Fibroblast of peridontal ligament (primary cell): ENCODE data around the gene RAB40C.
A peak's percentile ranks its signal among the peaks of the same experiment; 100 is the strongest.

Experiments used
- DNase-seq: peaks from one replicate; pipeline ENCODE4 v3.0.0-alpha.2; 2010; ENCODE audit errors: extremely low read depth

RAB40C gene

DNA sequence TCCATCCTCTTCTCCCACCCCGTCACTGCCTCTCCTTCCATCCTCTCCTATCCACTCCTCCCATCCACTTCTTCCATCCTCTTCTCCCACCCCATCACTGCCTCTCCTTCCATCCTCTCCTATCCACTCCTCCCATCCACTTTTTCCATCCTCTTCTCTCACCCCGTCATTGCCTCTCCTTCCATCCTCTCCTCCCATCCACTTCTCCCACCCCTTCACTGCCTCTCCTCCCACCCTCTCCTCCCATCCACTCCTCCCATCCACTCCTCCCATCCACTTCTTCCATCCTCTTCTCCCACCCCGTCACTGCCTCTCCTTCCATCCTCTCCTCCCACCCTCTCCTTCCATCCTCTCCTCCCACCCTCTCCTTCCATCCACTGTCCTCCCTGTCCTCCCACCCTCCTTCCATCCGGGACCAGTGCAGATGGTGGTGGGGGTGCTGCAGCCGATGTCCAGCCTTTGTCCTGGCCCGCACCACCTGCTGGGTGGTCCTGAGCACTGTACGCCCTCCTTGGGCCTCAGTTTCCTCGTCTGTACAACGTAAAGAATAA, 42.0 kb downstream of the RAB40C start:
- DNase-seq = no peak

DNA sequence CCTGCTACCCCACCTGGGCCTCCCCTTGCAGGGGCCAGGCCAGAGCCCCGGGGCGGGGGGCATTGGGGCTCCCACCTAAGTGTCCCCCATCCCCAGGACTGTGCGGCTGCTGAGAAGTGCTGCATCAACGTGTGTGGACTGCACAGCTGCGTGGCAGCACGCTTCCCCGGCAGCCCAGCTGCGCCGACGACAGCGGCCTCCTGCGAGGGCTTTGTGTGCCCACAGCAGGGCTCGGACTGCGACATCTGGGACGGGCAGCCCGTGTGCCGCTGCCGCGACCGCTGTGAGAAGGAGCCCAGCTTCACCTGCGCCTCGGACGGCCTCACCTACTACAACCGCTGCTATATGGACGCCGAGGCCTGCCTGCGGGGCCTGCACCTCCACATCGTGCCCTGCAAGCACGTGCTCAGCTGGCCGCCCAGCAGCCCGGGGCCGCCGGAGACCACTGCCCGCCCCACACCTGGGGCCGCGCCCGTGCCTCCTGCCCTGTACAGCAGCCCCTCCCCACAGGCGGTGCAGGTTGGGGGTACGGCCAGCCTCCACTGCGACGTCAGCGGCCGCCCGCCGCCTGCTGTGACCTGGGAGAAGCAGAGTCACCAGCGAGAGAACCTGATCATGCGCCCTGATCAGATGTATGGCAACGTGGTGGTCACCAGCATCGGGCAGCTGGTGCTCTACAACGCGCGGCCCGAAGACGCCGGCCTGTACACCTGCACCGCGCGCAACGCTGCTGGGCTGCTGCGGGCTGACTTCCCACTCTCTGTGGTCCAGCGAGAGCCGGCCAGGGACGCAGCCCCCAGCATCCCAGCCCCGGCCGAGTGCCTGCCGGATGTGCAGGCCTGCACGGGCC, 42.8 kb downstream of the RAB40C start:
- no peak for DNase-seq

DNA sequence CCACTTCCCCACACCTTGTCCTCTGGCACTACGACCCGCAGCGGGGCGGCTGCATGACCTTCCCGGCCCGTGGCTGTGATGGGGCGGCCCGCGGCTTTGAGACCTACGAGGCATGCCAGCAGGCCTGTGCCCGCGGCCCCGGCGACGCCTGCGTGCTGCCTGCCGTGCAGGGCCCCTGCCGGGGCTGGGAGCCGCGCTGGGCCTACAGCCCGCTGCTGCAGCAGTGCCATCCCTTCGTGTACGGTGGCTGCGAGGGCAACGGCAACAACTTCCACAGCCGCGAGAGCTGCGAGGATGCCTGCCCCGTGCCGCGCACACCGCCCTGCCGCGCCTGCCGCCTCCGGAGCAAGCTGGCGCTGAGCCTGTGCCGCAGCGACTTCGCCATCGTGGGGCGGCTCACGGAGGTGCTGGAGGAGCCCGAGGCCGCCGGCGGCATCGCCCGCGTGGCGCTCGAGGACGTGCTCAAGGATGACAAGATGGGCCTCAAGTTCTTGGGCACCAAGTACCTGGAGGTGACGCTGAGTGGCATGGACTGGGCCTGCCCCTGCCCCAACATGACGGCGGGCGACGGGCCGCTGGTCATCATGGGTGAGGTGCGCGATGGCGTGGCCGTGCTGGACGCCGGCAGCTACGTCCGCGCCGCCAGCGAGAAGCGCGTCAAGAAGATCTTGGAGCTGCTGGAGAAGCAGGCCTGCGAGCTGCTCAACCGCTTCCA, 43.6 kb downstream of the RAB40C start:
- no peak for DNase-seq

DNA sequence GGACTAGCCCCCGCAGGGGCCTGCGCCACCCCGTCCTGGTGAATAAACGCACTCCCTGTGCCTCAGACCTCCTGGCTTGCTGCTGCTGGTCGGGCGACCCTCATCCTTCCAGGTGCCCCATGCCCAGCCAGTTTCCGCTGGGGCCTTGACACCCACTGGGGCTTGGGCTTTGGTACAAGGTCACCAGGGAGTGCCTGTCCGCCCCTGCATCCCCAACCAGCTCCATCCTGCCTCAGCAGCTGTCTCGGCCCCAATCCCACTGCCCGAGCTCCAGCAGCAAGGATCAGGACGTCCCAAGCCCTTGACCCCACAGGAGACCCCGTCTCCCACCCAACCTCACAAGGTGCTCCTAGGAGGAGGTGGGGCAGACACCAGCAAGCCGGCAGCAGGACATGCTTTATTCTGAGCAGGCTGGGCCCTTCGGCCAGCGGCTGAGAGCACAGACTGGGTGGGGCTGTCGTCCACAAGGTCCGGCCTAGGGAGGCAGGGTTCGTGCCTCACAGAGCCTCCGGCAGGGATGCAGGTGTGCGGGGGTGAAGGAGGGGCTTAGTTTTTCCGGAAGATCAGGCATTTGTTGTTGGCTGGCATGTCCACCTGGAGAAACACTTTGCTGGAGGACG, 44.3 kb downstream of the RAB40C start:
- no peak for DNase-seq

DNA sequence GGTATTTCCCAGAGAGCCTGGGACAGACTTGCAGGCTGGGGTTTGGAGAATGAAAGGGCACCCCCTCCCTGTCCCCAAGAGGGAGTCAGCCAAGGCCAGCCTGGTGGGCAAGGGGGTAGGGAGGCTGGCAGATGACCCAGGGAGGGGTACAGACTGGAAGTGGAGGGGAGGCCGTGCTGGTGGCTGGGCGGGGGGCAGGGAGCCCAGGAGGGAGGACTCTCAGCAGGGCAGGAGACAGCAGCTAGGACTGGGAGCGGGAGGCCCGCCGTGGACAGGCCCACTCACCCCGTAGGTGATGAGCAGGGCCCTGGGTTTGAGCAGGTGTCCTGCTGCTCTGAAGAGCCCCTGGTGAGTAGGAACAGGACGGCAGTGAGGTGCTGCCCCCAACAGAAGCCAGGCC, 45.1 kb downstream of the RAB40C start:
- DNase-seq = no peak

DNA sequence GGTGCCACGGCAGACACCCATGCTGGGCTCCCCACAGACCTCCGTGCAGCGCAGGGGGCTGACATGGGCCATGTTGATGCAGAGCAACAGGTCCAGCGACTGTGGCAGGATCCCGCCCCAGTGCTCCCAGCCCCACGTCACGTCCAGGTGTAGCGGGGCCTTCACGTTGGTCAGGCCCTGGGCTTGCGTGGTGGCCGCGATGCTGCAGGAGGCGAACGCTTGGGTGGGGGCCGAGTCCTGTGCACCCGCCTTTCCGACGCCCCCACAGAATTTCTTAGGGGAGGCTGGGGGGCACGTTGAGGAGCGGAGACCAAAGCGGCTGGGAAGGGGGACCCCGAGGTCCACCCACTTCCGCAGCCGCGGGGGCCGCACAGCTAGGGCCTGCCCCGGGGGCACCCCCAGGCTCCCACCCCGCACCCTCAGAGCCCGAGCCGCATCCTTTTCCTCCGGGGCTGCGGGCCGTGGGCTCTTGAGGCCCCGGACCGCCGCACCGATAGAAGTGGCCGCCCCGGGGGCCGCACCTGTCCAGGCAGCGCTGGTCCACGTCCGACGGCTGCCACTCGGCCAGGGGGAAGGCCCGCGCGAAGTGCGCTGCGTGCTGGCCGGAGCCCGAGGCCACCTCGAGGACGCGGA, 45.8 kb downstream of the RAB40C start:
- no peak for DNase-seq

DNA sequence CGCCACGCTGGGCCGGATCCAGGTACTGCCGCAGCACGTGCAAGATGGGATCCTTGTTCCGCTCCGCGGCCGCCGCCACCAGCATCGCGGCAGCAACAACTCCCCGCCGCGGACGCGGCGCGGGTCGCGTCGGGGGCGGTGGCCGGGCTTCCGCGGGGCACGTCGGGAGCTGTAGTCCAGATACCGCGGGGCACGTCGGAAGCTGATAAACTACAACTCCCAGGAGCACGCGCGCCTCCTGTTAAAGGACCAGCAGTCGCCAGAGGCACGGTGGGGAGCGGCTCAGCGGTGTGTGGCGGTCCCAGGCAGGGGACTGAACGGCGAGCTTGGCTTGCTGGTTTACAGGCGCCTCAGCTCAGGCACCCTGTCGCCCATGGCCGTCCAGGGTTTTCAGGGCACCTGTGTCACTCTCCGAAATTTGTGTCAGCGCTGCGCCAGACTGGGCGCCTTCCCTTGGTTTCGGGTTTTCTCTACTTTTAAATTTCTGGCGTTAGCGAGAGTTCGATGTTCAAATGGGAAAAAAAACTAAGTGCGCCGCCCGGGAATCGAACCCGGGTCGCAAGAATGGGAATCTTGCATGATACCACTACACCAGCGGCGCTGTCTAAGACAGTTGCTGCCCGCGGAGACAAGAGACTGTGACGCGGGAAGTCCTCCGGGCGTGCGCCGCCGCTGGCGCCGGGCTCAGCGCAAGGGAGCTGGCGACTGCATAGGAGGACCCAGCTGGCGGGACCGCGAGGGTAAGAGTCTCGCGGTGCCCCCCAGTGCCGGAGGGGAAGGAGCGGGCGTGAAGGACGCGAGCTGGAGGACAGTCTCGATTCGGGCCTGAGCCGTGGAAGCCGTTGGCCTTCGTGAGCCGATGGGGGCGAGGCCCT, 46.6 kb downstream of the RAB40C start, which contains the start of gene METTL26:
TSS of gene METTL26 (minus strand) at position 100 of the 875 bp plus-strand sequence. CDS start at position 85, 15 bp downstream.
- peak; percentile 91 for DNase-seq

DNA sequence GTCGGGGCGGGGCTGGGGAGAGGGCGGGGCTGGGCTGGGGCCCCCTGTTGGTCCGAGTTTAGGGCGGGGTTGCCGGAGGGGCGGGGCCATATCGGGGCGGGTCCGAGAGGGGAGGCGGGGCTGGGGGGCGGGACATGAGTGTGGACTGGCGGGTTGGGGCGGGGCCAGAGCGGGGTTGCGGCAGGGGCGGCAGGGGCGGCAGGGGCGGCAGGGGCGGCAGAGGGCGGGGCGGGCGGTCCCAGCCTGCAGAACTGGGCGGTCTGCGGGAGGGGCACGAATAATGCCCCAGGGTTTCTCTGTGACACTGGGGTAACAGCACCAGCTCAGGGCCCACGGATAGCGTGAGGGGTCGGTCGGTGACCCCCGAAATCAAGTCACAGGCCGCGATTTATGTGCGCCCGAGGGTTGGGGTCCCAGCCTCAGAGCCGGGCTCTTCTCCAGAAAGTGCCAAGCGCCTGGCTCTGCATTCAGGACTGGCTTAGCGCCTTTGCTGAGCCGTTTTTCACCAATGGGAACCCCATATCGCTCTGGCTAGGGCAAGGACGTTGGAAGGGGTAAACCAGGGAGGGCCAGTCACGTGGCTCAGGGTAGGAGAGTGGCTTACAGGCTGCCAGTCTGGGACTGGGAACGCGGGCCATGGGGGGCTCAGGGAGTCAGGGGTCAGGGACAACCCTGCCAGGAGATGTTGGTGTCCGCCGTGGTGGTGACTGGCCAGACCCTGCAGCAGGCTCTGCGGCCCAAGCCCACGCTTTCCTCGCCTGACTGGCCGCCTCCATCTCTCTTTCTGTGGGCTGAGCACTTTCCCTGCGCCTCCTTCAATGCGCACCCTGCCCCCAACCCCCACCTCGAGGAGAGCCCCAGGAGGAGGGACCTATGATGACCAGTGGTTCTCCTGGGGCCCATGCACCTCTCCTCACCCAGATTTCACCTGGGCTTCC, 47.5 kb downstream of the RAB40C start:
- DNase-seq = peak; percentile 82

DNA sequence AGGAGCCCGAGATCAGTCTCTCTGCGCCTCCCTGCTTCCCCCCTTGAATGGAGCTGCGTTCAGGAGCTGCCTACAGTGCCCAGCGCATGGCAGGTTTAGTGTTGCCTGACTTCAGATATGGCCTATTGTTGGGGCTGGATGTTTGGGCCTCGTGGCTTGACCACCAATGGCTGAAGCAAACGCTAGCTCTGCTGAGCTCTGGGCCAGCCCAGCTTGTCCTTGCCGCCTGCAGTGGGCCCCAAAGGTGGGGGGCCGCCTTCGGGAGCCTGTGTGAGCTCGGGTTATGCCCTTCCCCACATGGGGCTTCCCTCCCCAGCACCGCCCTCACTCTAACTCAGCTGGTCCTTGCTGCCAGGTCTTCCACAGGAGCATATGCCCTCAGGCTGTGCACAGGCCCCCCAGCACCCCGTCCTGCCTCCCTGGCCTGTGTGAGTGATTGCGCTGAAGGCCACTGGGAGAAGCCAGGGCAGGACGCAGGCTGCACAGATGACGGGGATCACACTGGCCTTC, 48.2 kb downstream of the RAB40C start:
- no peak for DNase-seq

DNA sequence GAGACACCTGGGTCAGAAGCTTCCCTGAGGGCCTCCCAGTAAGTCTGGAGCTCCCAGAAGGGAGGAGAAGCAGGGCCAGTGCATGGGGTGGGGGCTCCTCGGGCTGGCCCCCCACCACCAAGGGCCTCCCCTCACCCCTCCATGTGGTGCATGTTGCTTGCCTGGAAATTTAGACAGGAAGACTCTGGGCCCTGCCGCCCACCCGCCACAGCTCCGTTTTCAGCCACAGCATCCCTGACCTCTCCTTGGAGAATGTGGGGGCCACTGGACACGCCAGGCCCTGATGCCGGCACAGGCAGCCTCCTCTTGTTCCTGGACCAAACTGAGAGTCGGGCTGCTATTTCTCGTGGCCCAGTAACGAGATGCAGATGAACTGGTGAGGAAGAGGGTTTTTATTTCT, 49.0 kb downstream of the RAB40C start:
- no peak for DNase-seq

DNA sequence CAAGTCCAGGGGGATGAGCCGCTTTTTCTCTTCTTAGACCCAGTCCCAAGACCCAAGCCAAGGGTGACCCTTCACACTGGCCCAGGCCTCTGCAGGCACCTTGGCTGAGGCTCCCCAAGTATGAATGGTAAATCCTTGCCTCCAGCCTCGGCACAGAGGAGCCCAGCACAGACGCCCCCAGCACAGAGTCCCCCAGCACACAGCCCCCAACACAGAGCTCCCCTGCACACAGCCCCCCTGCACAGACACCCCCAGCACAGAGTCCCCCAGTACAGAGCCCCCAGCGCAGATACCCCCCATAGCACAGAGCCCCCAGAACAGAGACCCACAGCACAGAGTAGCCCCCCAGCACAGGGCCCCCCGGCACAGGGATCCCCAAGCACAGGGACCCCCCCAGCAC, 50.7 kb downstream of the RAB40C start:
- no peak for DNase-seq

DNA sequence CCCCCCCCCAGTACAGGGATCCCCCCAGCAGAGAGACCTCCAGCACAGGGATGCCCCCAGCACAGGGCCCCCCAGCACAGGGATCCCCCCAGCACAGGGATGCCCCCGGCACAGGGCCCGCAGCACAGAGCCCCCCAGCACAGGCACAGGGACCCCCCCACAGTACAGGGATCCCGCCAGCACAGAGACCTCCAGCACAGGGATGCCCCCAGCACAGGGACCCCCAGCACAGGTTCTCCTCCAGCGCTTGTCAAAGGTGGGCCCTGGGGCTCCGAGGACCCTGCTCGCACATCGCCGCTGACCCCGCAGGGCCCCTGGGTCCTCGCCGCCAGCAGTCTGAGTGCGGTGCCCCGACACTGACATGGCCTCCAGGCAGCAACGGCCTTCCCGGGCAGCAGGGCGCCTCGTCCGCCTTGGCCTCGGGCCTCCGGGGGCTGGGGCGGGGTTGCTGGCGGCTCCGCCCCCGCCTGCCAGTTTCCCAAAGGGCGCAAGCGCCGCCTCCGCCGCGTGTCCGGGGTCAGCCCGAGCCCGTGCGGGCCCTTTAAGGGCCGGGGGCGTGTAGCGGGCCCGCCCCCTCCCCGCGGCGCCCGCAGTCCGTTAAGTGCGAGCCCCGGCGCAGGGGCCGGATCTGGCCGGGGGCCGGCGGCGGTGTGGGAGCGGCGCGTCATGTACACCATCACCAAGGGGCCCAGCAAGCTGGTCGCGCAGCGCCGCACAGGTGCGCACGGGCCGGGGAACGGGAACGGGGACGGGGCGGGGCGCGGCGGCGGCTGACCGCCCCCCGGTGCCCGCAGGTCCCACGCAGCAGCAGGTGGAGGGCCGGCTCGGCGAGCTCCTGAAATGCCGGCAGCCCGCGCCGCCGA, 51.7 kb downstream of the RAB40C start, which contains the start of gene MCRIP2:
TSS of gene MCRIP2 (plus strand) at position 503 of the 863 bp plus-strand sequence. CDS start at position 667, 164 bp downstream.
- peak; percentile 60 for DNase-seq

DNA sequence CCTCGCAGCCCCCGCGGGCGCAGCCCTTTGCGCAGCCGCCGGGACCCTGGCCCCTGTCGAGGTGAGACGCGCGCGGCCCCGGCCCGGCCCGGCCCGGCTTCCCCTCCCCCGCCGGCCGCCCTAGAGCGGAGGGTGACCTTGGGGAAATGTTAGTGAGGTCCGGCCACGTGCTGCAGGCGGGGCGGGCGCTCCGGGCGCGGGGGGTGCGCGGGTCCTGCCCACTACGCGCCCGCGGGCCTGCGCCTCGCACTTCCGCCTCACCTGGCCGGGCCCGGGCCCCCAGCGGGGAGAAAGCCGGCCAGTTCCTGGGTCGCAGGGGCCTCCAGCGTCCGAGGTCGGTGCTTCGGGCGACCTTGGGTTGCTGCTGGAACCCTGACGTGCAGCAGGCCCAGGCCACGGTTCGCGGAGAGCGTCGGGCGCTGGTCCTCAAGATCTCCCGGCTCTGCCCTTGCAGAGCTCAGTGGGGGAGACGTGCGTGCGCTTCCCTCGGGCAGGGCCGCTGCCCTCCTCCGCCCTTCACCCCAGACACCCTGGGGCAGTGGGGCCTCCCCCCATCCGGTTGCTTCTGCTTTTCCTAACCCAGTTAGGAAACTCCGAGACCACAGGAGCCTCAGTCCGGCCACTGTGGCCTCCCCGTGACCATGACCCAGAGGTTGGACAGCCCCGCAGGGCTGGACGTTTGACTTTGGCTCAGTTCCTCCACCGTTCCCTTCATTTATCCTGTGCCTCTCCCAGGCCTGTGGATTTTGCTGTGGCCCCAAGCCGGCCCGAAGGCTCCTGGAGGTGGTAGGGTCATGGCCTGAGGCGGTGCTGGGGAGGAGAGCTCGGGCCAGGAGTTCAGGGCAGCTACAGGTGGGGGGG, 52.6 kb downstream of the RAB40C start:
- no peak for DNase-seq

DNA sequence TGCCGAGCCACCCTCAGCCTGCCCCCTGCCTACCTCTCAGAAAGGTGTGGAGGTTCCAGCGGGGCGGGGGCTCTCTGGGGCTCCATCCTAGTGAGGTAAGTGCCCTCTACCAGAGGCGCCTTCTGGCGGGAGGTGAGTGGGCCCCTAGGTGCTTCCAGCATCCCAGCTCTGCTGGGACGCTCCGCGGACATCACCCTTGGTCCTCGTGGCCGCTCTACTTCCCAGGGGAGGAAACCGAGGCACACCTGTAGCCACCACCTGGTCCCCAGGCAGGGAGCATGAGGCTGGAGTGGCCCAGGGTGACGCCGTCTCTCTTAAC, 53.1 kb downstream of the RAB40C start:
- no peak for DNase-seq

DNA sequence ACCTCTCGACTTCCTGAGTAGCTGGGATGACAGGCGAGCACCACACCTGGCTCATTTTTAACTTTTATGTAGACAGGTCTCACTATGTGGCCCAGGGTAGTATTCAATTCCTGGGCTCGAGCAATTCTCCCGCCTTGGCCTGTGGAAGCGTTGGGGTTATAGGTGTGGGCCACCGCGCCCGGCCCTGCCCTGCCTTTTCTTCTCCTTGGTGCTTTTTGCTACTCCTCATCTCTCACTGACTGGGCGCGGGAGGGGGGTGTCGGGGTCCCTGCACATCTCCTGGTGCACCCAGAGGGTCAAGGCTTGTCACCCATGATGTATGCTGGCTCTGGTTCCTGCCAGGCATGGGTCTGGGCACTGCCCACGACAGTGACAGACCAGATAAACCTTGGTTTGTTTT, 54.7 kb downstream of the RAB40C start:
- no peak for DNase-seq

DNA sequence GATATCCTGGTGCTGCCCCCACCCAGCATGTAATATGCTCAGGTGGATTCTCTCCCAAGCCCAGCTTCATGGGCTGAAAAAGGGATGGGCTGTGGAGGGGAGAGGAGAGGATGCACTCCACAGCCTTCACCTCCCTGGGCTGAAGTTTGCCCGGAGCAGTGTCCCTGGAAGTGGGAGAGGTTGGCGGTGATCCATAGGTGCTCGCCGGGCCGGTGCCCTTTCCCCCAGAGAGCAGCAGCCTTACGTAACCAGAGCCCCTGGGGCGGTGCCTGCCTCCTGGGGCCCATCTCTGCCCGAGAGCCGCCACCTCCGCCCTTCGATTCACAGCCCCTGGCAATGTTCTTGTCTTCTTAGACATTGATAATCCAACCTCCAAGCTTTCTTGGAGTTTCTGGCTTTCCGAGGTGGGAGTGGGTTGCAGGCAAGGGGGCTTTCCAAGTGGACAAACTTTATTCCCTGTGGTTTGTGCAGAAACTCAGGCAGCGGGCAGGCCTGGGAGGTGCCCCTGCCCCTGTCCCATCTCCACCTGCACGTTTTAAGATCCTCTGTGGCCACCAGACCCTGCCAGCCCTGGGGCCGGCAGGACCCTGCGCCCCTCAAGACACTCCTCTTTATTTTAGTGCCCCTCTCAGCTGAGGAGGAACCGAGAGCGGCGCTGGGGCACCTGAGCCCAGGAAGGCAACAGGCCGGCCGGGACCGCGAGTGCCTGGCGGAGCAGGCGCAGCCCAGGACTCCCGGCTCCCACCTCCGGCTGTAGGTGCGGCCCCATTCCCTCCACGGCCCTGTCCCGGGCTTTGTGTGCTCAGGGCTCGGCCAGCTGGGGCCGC, 56.2 kb downstream of the RAB40C start:
- DNase-seq = no peak
